Stimulated activated CD4-positive, alpha-beta T cell treated with anti-CD3 and anti-CD28 coated beads, Interleukin-12 subunit alpha, Interleukin-12 subunit beta, amount 100 ng/mL, for 4 hours (primary cell): Measurements from ENCODE around the gene SHOX.
"Not testable (repeated sequence)": the region's sequence is repeated elsewhere in the genome, so short reads cannot be mapped to it uniquely, and the experiment has no call there.

Source experiments
- DNase-seq: peaks from one replicate; pipeline ENCODE4 v3.0.0-alpha.2; 2020

The SHOX gene

DNA sequence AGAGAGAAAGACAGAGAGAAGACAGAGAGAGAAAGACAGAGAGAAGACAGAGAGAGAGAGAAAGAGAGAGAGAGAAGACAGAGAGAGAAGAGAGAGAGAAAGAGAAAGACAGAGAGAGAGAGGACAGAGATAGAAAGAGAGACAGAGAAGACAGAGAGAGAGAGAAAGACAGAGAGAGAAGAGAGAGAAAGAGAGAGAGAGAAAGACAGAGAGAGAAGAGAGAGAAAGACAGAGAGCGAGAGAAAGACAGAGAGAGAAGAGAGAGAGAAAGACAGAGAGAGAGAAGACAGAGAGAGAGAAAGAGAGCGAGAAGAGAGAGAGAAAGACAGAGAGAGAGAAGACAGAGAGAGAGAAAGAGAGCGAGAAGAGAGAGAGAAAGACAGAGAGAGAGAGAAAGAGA, 7.8 kb upstream of the SHOX start:
- DNase-seq: not testable (repeated sequence)

- no peak for DNase-seq
Measured at GRCh38 chrX:623268-623598, 7.4 kb upstream of the SHOX start.

DNA sequence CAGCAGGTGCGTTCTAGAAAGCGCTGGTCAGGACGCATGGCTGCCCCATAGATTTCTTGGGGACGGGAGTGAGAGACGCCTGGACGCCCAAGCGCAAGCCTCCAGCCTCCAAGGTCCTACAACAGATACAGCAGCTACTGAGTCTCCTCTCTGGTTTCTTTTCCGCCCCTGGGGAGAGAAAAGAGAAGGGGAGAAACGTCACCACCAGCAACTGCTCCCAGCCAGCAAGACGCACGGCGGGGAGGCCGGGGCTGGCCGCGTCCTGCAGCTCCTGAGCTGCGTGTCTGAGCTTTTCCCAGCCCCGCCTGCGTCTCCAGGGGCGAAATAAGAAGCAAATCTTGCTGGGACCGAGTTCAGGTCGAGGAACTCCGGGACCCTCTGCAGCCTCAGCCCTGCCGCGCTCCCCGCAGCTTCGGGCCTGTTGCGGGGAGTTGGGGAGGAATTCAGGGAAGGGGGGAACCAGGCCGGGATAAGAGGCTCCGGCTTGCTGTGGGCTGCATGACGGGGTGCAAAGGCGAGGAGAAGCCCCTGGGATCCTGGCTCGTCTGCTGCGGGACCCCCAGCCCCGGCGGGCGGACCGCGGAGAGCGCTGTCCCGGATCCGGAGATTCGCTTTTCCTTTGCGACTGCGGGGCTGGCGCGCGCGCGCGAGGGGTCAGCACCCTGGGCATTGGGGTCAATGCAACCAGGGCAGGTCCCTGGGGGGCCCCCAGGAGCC, 6.8 kb upstream of the SHOX start:
- DNase-seq: no peak

- DNase-seq: no peak
Measured at GRCh38 chrX:625137-625691, 5.4 kb upstream of the SHOX start.

DNA sequence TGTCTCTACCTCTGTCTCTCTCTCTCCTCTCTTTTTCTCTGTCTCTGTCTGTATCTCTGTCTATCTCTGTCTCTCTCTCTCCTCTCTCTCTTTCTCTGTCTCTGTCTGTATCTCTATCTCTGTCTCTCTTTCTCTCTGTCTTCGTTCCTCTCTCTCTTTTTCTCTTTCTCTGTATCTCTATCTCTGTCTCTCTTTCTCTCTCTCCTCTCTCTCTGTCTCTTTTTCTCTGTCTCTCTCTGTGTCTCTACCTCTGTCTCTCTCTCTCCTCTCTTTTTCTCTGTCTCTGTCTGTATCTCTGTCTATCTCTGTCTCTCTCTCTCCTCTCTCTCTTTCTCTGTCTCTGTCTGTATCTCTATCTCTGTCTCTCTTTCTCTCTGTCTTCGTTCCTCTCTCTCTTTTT, 4.5 kb upstream of the SHOX start:
- not testable (repeated sequence) for DNase-seq

GRCh38 chrX:626745-627509, 3.7 kb upstream of the SHOX start:
- DNase-seq: no peak

DNA sequence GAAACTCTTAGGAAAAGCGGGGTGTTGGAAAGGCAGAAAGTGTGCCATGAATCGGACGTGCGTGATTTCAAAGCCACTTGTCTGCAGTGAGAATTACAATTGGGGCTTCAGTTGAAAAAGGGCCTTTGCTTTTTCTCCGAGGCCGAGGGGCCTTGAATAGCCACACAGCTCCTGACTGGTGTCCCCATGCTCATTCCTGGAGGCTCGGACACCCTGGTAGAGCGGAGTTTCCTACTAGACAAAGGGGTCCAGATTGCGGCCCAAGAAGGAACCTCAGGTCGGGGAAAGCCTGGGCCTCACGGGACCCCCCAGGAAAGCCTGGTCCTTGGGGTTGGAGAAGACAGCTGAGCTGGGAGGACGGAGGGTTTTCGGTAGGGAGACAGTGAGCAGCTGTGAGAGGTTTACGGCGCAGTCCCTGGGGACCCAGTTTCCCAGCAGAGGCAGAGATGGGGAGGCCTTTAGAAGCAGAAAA, 3.0 kb upstream of the SHOX start:
- no peak for DNase-seq

DNA sequence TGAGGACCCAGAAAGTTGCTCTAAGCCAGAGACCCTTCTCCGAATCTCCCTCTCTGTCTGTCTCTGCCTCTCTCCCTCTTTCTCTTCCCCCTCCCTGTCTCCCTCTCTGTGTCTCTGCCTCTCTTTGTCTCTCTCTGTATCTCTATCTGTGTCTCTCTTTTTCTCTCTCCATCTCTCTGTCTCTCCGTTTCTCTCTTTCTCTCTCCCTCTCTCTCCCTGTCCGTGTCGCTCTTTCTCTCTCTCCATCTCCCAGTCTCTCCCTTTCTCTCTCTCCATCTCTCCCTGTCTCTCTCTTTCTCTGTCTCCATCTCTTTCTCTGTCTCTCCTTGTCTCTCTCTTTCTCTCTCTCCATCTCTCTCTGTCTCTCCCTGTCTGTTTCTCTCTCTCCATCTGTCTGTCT, 2.6 kb upstream of the SHOX start:
- DNase-seq: no peak

DNA sequence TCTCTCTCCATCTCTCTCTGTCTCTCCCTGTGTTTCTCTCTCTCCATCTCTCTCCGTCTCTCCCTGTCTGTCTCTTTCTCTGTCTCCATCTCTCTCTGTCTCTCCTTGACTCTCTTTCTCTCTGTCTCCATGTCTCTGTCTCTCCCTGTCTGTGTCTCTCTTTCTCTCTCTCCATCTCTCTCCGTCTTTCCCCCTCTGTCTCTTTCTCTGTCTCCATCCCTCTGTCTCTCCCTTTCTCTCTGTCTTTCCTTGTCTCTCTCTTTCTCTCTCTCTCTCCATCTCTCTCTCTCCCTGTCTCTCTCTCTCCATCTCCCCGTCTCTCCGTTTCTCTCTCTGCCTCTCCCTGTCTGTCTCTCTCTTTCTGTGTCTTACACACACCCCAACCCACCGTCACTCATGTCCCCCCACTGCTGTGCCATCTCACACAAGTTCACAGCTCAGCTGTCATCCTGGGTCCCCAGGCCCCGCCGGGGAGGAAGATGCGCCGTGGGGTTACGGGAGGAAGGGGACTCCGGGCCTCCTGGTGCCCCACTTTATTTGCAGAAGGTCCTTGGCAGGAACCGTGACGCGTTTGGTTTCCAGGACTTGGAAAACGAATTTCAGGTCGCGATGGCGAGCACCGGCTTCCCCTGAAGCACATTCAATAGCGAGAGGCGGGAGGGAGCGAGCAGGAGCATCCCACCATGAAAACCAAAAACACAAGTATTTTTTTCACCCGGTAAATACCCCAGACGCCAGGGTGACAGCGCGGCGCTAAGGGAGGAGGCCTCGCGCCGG, 1.2 kb upstream of the SHOX start:
- DNase-seq: no peak

DNA sequence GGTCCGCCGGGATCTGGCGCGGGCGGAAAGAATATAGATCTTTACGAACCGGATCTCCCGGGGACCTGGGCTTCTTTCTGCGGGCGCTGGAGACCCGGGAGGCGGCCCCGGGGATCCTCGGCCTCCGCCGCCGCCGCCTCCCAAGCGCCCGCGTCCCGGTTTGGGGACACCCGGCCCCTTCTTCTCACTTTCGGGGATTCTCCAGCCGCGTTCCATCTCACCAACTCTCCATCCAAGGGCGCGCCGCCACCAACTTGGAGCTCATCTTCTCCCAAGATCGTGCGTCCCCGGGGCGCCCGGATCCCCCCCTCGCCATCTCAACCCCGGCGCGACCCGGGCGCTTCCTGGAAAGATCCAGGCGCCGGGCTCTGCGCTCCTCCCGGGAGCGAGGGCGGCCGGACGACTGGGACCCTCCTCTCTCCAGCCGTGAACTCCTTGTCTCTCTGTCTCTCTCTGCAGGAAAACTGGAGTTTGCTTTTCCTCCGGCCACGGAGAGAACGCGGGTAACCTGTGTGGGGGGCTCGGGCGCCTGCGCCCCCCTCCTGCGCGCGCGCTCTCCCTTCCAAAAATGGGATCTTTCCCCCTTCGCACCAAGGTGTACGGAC, 482 bp upstream of the SHOX start:
- DNase-seq: no peak

DNA sequence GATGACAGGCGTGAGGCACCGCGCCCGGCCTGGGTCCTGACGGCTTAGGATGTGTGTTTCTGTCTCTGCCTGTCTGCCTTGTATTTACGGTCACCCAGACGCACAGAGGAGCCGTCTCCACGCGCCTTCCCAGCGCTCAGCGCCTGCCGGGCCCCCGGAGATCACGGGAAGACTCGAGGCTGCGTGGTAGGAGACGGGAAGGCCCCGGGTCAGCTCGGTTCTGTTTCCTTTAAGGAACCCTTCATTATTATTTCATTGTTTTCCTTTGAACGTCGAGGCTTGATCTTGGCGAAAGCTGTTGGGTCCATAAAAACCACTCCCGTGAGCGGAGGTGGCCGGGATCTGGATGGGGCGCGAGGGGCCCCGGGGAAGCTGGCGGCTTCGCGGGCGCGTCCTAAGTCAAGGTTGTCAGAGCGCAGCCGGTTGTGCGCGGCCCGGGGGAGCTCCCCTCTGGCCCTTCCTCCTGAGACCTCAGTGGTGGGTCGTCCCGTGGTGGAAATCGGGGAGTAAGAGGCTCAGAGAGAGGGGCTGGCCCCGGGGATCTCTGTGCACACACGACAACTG, 1.3 kb downstream of the SHOX start:
- DNase-seq: no peak

- no peak for DNase-seq
Measured at GRCh38 chrX:632366-633042, 1.9 kb downstream of the SHOX start.

- no peak for DNase-seq
Measured at GRCh38 chrX:633043-633984, 2.7 kb downstream of the SHOX start.

GRCh38 chrX:633985-634958, 3.7 kb downstream of the SHOX start:
- DNase-seq: no peak

DNA sequence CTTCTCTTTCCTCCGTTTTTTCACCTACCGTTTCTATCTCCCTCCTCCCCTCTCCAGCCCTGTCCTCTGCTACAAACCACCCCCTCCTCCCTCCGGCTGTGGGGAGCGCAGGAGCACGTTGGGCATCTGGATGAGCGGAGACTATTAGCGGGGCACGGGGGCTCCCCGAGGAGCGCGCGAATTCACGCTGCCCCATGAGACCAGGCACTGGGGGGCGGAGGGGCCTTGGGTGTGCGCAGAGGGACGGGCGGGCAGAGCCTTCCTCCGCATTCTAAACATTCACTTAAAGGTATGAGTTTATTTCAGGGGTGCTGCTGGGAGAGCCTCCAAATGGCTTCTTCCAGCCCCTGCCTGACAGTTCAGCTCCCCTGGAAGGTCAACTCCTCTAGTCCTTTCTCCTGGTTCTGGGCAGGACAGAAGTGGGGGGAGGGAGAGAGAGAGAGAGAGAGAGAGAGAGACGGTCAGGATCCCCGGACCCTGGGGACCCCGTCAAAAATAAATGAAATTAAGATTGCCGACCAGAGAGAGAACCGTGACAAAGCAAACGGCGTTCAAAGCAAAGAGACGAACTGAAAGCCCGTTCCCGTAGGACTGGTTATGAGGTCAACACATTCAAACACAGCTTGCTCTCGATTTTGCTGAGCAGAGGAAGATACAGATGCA, 5.0 kb downstream of the SHOX start:
- DNase-seq: no peak

- DNase-seq: no peak
Measured at GRCh38 chrX:636981-637659, 6.5 kb downstream of the SHOX start.

- no peak for DNase-seq
Measured at GRCh38 chrX:637660-638481, 7.3 kb downstream of the SHOX start.
